GM19324 (cell line): ENCODE data around the gene NDUFV2.
A peak's percentile ranks its signal among the peaks of the same experiment; 100 is the strongest.
"Not testable (repeated sequence)": the region's sequence is repeated elsewhere in the genome, so short reads cannot be mapped to it uniquely, and the experiment has no call there.

Experiments
- ATAC-seq: cut with Tn5 transposase; IDR thresholded peaks from one replicate; pipeline ENCODE4 v1.9.1; 2021; ENCODE audit warnings: mild to moderate bottlenecking, moderate library complexity; ENCODE audit not compliant: unreplicated experiment, low FRiP score

NDUFV2 gene

DNA sequence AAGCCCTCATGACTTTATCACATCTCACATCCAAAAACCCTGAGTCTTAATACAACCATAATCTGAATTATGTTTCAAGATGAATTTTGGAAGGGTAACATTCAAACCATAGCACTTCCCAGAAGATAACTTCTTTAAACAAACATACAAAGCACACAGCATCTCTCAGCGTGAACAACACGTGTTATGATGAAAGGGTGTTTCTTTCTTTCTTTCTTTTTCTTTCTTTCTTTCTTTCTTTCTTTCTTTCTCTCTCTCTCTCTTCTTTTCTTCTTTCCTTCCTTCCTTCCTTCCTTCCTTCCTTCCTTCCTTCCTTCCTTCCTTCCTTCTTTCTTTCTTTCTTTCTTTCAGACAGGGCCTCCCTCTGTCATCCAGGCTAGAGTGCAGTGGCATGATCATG lies 13.8 kb upstream of the NDUFV2 start:
- not testable (repeated sequence) for ATAC-seq

DNA sequence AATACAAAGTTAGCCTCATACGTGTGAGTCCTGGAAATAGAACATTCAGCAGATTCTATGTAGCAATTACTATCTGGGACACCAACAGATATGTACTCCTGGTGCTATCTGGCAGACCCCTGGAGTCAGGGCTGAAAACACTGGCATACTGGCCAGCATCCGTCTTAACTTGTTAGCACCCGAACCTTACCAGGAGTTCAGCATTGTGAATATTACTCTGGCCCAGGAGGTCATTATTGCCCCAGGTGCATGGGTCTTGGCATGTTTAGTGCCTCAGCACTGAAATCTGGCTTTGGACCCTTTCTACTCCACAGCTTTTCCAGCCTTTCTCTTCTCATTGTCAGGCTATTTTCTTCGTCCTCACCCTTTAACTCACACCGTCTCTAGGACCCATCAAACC lies 11.9 kb upstream of the NDUFV2 start:
- ATAC-seq = no peak

- ATAC-seq = no peak
Measured at GRCh38 chr18:9091066-9091476, 11.4 kb upstream of the NDUFV2 start.

DNA sequence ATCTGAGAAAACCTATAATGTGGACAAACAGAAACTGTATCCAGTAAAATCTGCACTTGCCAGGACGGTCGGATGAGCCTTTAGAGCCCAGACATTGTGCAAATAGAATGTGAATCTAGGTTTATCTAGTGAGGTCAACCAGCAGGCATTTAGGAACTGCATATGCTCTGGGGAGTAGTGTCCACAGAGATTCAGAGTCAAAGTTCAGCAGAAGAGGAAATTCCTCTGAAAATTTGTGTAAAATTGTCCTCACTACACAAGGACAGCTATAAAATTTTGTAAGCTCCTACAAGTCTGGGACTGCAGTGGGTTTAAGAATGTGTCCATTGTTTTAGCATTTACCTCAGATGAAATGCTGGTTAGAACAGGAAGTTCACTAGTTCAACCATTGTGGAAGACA lies 9.8 kb upstream of the NDUFV2 start:
- no peak for ATAC-seq

DNA sequence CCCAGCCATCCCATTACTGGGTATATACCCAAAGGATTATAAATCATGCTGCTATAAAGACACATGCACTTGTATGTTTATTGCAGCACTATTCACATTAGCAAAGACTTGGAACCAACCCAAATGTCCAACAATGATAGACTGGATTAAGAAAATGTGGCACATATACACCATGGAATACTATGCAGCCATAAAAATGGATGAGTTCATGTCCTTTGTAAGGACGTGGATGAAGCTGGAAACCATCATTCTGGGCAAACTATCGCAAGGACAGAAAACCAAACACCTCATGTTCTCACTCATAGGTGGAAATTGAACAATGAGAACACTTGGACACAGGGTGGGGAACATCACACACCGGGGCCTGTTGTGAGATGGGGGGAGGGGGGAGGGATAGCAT lies 9.4 kb upstream of the NDUFV2 start:
- ATAC-seq = not testable (repeated sequence)

DNA sequence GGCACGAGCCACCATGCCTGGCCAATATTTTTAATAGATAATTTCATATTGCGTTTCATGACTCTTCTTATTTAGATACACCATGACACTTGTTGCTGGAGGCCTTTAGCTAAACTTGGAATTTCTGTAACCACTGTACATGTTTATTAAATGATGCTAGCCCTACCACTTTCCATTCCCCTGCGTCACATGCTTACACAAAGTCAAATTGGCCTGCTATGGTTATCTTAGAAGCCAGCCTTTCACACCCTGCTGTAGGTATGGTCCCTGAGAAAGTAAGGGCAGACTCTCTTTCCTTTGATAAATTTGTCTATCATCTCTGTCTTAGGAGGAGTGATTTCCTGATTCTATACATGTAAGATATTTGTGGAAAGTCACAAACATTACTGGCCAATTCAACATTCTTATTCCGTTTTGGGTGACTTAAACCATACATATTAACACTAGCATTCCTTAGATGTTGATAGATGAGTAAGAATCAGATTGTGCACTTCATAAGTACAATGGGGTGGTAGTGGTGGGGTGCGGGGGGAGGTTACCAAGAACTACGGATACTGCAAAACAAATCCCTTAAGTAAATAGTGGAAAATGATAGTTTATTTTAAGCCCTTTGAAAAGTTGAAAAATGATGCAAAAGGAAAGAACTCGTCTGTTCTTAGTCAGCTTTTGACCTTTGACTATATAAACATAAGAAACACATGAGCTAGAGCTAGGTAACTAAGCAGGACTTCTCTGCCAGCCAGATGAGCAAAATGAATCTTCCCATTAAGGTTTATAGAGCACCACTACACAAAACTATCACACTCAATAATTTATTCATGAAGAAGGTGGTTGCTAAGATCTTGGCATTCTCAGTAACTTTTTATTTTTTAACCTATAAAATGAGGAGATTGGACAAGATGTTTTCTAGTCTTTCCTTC lies 7.9 kb upstream of the NDUFV2 start:
- no peak for ATAC-seq

DNA sequence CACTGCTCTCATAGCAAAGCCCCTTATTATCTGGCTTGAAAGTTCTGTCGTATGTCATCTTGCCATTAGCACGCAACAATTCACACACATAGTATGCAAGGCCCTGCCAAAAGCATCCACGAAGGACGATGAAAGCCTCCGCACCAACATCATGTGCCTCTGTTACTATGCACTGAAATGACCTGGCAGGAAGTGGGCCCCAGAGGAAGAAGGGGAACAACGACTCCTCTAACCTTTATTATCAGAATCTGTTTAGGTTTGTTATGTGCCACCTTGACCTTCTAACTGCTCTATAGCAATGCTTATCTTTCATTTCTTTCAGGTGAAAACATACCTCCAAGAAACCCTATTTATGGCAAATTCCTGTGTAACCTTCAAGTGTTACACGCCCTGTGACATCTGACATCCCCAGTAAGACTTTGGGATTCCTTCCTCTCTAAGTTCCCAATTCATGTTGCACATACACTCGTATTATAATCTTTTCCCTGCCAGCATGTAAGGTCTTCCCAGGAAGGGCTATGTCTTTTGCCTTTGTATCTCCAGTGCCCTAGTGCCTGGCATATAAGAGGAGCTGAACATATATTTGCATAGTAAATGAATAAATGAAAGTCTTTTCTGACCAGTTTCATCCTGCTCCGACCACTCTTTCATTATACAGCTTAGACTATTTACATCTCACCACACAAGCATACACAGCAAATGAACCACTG lies 7.0 kb upstream of the NDUFV2 start:
- ATAC-seq = peak; percentile 91

- peak; percentile 10 for ATAC-seq
Measured at GRCh38 chr18:9096007-9096371, 6.5 kb upstream of the NDUFV2 start.

GRCh38 chr18:9096685-9097084 lies 5.8 kb upstream of the NDUFV2 start:
- ATAC-seq = no peak

DNA sequence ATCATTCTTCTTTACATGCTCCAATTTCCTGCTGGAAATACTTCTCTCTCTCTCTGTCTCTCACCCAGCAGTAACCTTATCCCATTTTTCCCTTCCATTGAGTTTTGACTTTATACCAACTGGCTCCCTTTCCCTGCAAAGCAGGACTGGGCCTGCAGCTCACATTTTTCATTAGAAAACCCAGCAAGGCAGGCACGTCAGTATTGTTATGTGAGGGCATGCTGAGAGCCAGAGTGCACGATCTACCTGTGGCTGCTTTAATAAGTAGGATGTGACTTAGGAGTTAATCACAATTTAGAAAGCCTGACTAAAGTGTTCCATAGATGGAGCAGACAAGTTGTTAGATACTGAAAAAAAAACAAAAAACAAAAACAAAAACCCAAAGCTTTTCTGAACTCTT lies 5.2 kb upstream of the NDUFV2 start:
- no peak for ATAC-seq

DNA sequence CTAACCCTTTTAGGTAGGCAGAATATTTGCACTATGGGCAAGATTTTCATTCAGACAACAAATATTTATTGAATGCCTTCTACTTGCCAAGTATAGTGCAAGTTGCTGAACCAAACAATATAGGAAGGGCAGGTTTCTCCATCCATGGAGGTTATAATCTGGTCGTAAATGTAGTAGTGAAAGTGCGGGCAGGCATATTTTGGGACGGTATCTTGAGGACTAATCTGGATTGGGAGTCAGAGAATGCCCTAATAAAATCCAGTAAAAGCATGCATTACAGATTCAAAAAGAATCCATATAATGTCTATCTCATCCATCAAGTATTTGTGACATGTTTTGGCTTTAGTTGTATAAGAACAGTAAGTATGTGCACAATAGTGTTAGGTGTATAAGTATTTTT lies 1.7 kb upstream of the NDUFV2 start:
- ATAC-seq = no peak

DNA sequence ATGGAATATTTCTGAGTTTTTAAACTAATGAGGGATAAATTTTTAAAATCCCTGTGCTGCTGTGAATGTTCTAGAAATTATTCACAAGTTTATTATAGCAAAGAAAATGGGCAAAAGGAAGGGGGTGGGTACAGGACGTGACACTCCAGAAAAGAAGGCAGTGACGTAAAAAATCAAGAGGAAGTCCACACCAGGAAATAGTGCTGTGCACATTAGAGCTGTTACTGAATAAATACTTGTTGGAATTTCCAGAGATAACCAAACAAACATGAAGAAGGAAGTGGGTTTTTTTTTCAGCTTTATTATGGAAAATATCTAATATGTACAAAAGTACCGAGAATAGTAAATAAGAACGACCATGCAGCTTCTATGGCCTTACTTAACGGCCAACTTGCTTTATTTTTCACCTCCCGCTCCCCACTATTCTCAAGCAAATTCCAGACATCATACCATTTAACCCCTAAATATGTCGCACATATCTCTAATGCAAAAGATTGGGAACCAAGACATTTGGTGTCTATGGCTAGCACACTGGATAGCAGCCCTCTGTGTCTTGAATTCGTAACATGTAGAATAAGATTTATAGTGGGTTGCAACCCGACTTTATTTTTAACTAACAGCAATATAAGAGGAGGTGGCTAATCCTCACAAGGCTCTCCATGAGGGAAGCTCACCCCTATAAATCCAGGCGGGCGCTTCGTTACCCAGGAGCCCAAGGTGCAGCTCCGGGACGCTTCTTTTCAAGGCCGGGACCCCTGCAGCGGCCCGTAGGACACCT lies 580 bp upstream of the NDUFV2 start:
- peak; percentile 3 for ATAC-seq

DNA sequence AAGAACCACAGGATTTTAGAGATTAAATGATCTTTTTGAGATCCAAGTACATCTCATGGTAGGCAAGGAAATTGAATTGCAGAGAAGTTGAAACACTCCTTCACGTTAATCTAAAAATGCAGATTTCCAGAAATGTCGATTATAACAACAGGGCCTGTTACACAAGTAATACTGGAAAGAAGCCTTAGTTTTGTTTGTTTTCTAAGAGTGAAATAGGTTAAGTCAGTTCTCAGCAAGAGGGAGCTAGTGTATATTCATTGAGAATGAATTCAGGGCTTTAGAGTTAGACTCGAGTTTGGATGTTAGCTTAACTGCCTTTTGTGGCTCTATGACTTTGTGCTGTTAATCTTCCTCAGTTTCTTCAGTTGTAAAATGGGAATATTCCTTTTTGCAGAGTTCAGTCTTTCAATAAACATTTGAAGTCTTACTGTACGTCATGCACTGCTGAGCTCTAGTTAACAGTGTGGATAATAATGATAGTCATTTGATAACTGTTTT lies 926 bp downstream of the NDUFV2 start:
- ATAC-seq = no peak

- ATAC-seq = no peak
Measured at GRCh38 chr18:9104244-9104901, 1.9 kb downstream of the NDUFV2 start.

DNA sequence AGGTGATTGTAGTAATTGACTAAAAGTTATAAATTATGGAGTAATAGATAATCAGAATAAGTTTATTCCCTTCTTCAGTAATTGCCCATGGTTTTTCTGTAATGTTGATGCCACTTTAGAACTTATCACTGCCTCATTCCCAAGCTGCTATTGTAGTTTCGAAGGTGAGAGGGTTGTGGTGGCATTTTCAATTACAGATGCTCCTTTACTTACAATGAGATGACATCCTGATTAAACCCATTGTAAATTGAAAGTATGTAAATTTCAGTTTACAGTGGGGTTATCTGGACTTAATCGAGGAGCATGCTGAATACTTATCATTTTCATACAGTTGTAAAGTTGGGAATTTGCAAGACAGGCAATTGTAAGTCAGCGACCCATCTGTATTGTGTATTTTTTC lies 2.9 kb downstream of the NDUFV2 start:
- ATAC-seq = no peak

GRCh38 chr18:9106094-9106493 lies 3.6 kb downstream of the NDUFV2 start:
- no peak for ATAC-seq

DNA sequence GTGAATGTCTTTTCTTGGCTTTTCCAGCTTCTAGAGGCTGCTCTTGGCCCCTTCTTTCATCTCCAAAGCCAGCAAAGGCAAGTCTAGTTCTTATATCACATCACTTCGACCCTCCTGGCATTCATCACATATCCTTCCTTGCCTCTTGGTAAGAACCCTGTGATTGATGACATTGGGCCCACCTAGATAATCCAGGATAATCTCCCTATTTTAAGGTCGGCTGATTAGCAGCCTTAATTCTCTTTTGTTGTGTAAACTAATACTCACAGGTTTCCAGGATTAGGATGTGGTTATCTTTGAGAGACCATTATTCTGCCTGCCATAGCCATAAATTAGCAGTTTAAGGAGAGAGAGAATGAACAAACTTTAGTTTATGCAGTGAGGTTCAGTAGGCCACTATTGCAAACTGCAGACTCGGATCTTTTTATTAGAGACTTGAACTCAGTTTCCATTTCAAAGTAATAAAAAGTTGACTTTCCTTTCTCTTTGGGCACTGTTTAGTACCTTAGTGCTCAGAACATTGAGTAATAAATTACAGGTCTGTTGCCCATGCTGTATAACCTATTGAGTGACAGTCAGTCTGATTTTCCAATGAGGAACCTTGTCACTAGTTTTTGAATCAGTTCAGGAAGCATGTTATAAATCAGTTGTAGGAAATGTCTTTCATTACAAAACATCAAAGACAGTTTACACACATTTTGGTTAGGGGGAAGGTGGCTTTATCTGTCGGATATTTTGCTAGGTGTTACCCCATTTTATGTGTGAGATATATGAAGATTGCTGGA lies 4.5 kb downstream of the NDUFV2 start:
- ATAC-seq = no peak

GRCh38 chr18:9108911-9109310 lies 6.4 kb downstream of the NDUFV2 start:
- ATAC-seq = no peak

GRCh38 chr18:9109523-9109922 lies 7.0 kb downstream of the NDUFV2 start:
- no peak for ATAC-seq
